Measurements from ENCODE around the gene ATG7. TPM values are rescaled to one million over a fixed set of nuclear protein-coding genes. Genes with fewer than 3 reads are reported as not detected.
"Not testable (repeated sequence)": the region's sequence is repeated elsewhere in the genome, so short reads cannot be mapped to it uniquely, and the experiment has no call there.

Gene ATG7
- total and polyA plus RNA-seq, 2 donors, result 14.1 to 63.2 TPM

DNA sequence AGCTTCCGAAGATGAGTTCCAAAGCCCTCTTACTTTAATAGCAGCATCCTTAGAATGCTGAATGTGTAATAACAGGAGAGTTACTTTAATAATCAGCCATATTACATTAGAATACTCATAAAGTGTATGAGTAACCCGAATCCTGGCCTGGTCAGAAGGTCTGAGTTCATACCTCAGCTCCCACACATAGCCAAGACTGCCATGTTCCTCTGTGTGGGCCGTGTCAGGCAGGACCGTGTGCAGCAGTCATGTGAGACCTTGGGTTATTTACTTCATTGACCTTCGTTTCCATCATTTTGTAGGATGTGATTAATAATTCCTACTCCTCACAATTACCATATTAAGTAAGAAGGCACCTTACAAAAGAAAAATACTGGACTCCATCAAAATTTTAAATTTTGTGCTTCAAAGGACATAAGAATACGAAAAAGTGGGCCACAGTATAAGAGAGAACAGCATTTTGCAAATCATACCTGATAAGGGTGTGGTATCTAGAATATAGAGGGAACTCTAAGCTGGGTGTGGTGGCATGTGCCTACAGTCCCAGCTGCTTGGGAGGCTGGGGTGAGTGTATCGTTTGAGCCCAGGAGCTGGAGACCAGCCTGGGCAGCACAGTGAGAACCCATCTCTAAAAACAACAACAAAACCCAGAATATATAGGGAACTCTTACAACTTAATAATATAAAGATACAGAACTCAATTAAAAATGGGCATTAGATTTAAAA is 163.4 kb downstream of the ATG7 start:
- WGBS, result 91% methylated on average over 7 of the region's 7 CpGs
- Histone ChIP-seq H3K4me3 (ENCODE audit: low read depth, low read length) (no peak overlapping the region), H3K27ac (ENCODE audit: low read depth) (no peak overlapping the region), H3K4me1 (ENCODE audit: insufficient read depth) (no peaks in the 10 kb centered on the region), H3K36me3 (ENCODE audit: insufficient read depth) (no peaks in the 10 kb centered on the region)
- no peak for DNase-seq (ENCODE audit: extremely low spot score)

- no peaks in the 10 kb centered on the region for H3K36me3 ChIP-seq (ENCODE audit: insufficient read depth)
- 86% methylated on average over 2 of the region's 2 CpGs for WGBS
- no peak overlapping the region for H3K4me3 ChIP-seq (ENCODE audit: low read depth, low read length)
- no peak overlapping the region for H3K27ac ChIP-seq (ENCODE audit: low read depth)
- no peaks in the 10 kb centered on the region for H3K4me1 ChIP-seq (ENCODE audit: insufficient read depth)
- DNase-seq (ENCODE audit: extremely low spot score), result no peak
Observed at GRCh38 chr3:11436775-11437174, 164.6 kb downstream of the ATG7 start.

- Histone ChIP-seq H3K27ac (ENCODE audit: low read depth) (no peak overlapping the region), H3K4me1 (ENCODE audit: insufficient read depth) (no peaks in the 10 kb centered on the region), H3K36me3 (ENCODE audit: insufficient read depth) (no peaks in the 10 kb centered on the region), H3K4me3 (ENCODE audit: low read depth, low read length) (no peak overlapping the region)
- DNase-seq (ENCODE audit: extremely low spot score), result no peak
- 95% methylated on average over 6 of the region's 6 CpGs for WGBS
Observed at GRCh38 chr3:11437506-11437905, 165.3 kb downstream of the ATG7 start.

- no peak for DNase-seq (ENCODE audit: extremely low spot score)
- Histone ChIP-seq H3K4me3 (ENCODE audit: low read depth, low read length) (no peak overlapping the region), H3K4me1 (ENCODE audit: insufficient read depth) (no peaks in the 10 kb centered on the region), H3K27ac (ENCODE audit: low read depth) (no peak overlapping the region), H3K36me3 (ENCODE audit: insufficient read depth) (no peaks in the 10 kb centered on the region)
- 75% methylated on average over 2 of the region's 2 CpGs for WGBS
Observed at GRCh38 chr3:11438646-11439045, 166.4 kb downstream of the ATG7 start.

DNA sequence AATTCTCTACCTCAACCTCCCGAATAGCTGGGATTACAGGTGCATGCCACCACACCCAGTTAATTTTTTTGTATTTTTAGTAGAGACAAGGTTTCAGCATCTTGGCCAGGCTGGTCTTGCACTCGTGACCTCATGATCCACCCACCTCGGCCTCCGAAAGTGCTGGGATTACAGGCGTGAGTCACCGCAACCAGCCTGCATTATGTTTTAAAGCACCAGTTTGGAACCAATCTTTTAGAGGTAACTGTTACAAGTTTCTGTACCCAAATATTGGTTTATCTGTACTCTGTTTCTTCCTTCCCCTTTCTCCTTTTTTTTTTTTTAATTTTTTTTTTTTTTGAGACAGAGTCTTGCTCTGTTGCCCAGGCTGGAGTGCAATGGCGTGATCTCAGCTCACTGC is 169.1 kb downstream of the ATG7 start:
- 73% methylated on average over 7 of the region's 7 CpGs for WGBS
- H3K36me3 ChIP-seq (ENCODE audit: insufficient read depth), result not testable (repeated sequence)

GRCh38 chr3:11444404-11444803 is 172.2 kb downstream of the ATG7 start:
- H3K27ac ChIP-seq (ENCODE audit: low read depth), result no peak overlapping the region
- DNase-seq (ENCODE audit: extremely low spot score), result no peak
- WGBS, result 29% methylated on average over 1 of the region's 1 CpG
- no peaks in the 10 kb centered on the region for H3K4me1 ChIP-seq (ENCODE audit: insufficient read depth)
- H3K4me3 ChIP-seq (ENCODE audit: low read depth, low read length), result no peak overlapping the region
- H3K36me3 ChIP-seq (ENCODE audit: insufficient read depth), result no peaks in the 10 kb centered on the region

More for the DNA sequence above, 169.1 kb downstream of the ATG7 start:
- not testable (repeated sequence) for DNase-seq (ENCODE audit: extremely low spot score); H3K4me1 ChIP-seq (ENCODE audit: insufficient read depth); H3K27ac ChIP-seq (ENCODE audit: low read depth); H3K4me3 ChIP-seq (ENCODE audit: low read depth, low read length)

DNA sequence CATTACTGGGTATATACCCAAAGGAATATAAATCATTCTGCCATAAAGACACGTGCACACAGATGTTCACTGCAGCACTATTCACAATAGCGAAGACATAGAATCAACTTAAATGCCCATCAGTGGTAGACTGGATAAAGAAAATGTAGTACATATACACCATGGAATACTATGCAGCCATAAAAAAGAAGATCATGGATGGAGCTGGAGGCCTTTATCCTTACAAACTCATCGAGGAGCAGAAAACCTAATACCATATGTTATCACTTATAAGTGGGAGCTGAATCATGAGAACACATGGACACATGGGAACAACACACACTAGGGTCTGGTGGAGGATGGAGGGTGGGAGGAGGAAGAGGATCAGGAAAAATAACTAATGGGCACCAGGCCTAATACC is 173.0 kb downstream of the ATG7 start:
- DNase-seq (ENCODE audit: extremely low spot score); H3K36me3 ChIP-seq (ENCODE audit: insufficient read depth); H3K4me1 ChIP-seq (ENCODE audit: insufficient read depth); H3K4me3 ChIP-seq (ENCODE audit: low read depth, low read length); H3K27ac ChIP-seq (ENCODE audit: low read depth): not testable (repeated sequence)
- WGBS, result 93% methylated on average over 3 of the region's 3 CpGs

GRCh38 chr3:11445883-11446282 is 173.7 kb downstream of the ATG7 start:
- WGBS, result 53% methylated on average over 2 of the region's 2 CpGs
- Histone ChIP-seq H3K4me1 (ENCODE audit: insufficient read depth) (no peaks in the 10 kb centered on the region), H3K27ac (ENCODE audit: low read depth) (no peak overlapping the region), H3K4me3 (ENCODE audit: low read depth, low read length) (no peak overlapping the region), H3K36me3 (ENCODE audit: insufficient read depth) (no peaks in the 10 kb centered on the region)
- no peak for DNase-seq (ENCODE audit: extremely low spot score)

DNA sequence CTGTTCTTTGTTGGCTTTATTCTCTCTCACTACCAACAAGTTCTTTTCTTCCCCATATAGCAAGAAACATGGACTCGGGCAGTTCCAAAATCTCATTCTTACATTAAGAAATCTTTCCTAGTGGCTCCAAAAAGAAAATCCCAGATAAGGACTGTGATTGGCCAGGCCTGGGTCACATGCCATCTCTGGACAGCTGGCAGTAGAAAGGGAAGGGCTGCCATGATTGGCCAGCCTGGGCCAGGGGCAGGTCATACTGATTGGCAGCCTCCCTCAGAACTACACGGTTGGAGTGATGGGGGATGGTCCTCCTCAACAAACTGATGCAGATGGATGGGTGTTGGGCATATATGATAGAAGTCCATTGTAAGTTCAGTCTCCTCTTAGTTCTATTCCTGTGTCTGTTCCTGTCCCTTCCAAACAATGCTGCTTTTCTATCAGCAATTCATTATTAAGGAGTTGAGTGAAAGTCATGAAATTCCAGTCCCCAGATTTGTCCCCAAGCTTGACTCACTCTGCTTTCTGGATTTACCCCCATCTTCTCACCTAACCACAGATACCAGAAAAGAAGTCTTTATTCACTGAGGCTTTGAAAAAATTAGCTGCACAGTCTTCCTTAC is 175.5 kb downstream of the ATG7 start:
- 54% methylated on average over 2 of the region's 2 CpGs for whole genome bisulfite sequencing
- Histone ChIP-seq H3K36me3 (ENCODE audit: insufficient read depth) (no peaks in the 10 kb centered on the region), H3K4me3 (ENCODE audit: low read depth, low read length) (no peak overlapping the region), H3K27ac (ENCODE audit: low read depth) (no peak overlapping the region), H3K4me1 (ENCODE audit: insufficient read depth) (no peaks in the 10 kb centered on the region)
- no peak for DNase-seq (ENCODE audit: extremely low spot score)

DNA sequence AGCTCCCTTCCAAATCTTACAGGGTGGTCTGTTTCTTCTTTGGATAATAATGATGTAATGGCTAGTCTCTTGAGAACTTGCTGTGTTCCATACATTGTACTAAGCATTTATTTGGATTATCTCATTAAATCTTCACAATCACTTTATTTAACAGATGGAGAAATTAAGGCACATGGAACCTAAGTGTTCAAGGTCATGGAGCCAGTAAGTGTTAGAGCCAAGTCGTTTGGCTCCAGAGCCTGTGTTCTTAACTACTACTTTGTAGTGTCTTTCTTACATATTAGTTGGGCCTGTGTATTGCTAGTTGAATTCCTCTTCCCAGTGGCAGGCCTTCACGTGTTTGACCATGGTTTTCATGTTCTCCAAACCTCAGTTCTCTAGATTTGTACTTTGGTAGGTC is 177.8 kb downstream of the ATG7 start:
- no peaks in the 10 kb centered on the region for H3K36me3 ChIP-seq (ENCODE audit: insufficient read depth)
- H3K27ac ChIP-seq (ENCODE audit: low read depth), result no peak overlapping the region
- H3K4me3 ChIP-seq (ENCODE audit: low read depth, low read length), result no peak overlapping the region
- DNase-seq (ENCODE audit: extremely low spot score), result no peak
- no peaks in the 10 kb centered on the region for H3K4me1 ChIP-seq (ENCODE audit: insufficient read depth)
- 94% methylated on average over 2 of the region's 2 CpGs for WGBS

- DNase-seq (ENCODE audit: extremely low spot score), result no peak
- no peaks in the 10 kb centered on the region for H3K36me3 ChIP-seq (ENCODE audit: insufficient read depth)
- no peak overlapping the region for H3K27ac ChIP-seq (ENCODE audit: low read depth)
- no peaks in the 10 kb centered on the region for H3K4me1 ChIP-seq (ENCODE audit: insufficient read depth)
- WGBS, result 98% methylated on average over 5 of the region's 5 CpGs
- H3K4me3 ChIP-seq (ENCODE audit: low read depth, low read length), result no peak overlapping the region
Observed at GRCh38 chr3:11452312-11452711, 180.1 kb downstream of the ATG7 start.

DNA sequence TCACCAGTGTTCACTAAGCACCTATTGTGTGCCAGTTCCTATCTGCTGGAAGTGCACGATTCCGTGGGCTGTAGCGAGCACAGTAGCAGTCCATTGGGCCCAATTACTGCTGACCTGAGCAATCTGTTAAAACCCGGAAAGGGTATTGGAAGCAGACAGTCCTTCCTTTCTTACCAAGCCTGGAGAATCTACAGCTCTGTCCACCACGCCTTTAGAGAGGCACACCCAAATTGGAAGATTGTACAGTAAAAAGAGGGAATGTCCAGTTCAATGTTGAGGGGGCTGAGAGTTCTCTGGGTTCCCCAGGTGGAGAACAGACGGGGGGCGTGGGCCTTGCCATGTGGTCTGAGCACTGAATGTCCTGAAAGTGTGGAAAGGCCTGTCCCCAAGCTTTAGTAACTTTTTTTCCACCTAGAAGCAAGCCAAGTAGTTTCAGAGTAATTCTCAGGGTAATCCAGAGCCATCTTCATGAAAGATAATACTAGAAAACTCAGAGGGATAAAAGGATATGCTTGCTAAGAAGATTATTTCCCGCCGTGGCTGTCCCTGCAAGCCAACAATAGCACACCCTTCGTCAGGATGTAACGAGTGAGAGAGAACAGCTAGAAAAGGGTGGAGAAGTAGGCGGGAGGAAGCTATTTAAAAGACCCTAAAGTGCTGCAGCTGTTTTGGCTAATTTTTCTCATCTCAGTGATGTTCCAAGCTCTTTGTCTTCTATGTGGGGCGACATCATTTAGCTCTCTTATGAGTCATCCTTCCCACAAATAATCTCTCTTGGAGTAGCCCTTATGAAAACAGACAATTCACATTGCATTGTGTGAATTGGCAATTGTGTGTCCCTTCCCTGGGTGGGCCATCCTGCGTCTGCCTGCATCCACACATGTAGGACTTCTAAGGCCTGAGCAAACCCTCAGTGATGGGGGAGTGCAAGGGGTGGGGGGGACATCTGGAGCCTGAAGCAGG is 181.0 kb downstream of the ATG7 start:
- DNase-seq (ENCODE audit: extremely low spot score), result no peak
- no peak overlapping the region for H3K4me3 ChIP-seq (ENCODE audit: low read depth, low read length)
- H3K36me3 ChIP-seq (ENCODE audit: insufficient read depth), result no peaks in the 10 kb centered on the region
- H3K27ac ChIP-seq (ENCODE audit: low read depth), result peak overlapping the region; percentile 62
- 48% methylated on average over 14 of the region's 14 CpGs for WGBS
- H3K4me1 ChIP-seq (ENCODE audit: insufficient read depth), result no peaks in the 10 kb centered on the region

GRCh38 chr3:11455956-11456355 is 183.8 kb downstream of the ATG7 start:
- no peaks in the 10 kb centered on the region for H3K4me1 ChIP-seq (ENCODE audit: insufficient read depth)
- WGBS, result 90% methylated on average over 5 of the region's 5 CpGs

GRCh38 chr3:11457135-11457534 is 184.9 kb downstream of the ATG7 start:
- Histone ChIP-seq H3K4me3 (ENCODE audit: low read depth, low read length) (no peak overlapping the region), H3K4me1 (ENCODE audit: insufficient read depth) (no peaks in the 10 kb centered on the region), H3K36me3 (ENCODE audit: insufficient read depth) (no peaks in the 10 kb centered on the region), H3K27ac (ENCODE audit: low read depth) (no peak overlapping the region)
- 92% methylated on average over 4 of the region's 4 CpGs for WGBS
- DNase-seq (ENCODE audit: extremely low spot score), result no peak

More at GRCh38 chr3:11455956-11456355, 183.8 kb downstream of the ATG7 start:
- DNase-seq (ENCODE audit: extremely low spot score), result no peak
- Histone ChIP-seq H3K36me3 (ENCODE audit: insufficient read depth) (no peaks in the 10 kb centered on the region), H3K27ac (ENCODE audit: low read depth) (no peak overlapping the region), H3K4me3 (ENCODE audit: low read depth, low read length) (no peak overlapping the region)
